Gastroesophageal sphincter (tissue), 4 donors: ENCODE results near the gene KRT15. TPM values are rescaled to one million over a fixed set of nuclear protein-coding genes. Genes with fewer than 3 reads are reported as not detected.

ENCODE experiments used
- ATAC-seq: fragments of 150-250 bp; one replicate; pipeline ENCODE4 v1.9.1; 2016; ENCODE audit warnings: mild to moderate bottlenecking, moderate library complexity
- H3K27ac ChIP-seq, 4 donors: fragments of 200-600 bp; sonication (generic) in 3 of 4; 1 replicate in 3 of 4; 2 replicates in 1 of 4; pipeline ENCODE4 v1.5.1; 2016 to 2019
- H3K27me3 ChIP-seq: fragments of 200-600 bp; sonication (generic); one replicate; pipeline ENCODE4 v1.5.1; 2019
- H3K36me3 ChIP-seq, 2 donors: fragments of 200-600 bp; sonication (generic); one replicate each; pipeline ENCODE4 v1.5.1; 2019; ENCODE audit warnings: control low read depth in 1 of 2
- H3K4me1 ChIP-seq, 3 donors: fragments of 200-600 bp; sonication (generic); 1 replicate in 2 of 3; 2 replicates in 1 of 3; pipeline ENCODE4 v1.5.1; 2016 to 2019; ENCODE audit warnings: control low read depth in 2 of 3
- H3K4me3 ChIP-seq, 2 donors: fragments of 200-600 bp; sonication (generic); one replicate each; pipeline ENCODE4 v1.5.1; 2019; ENCODE audit warnings: mild to moderate bottlenecking in 1 of 2, moderate library complexity in 1 of 2
- H3K9me3 ChIP-seq, 3 donors: fragments of 200-600 bp; sonication (generic); one replicate each; pipeline ENCODE4 v1.5.1; 2017 to 2019; ENCODE audit warnings: control low read depth in 2 of 3
- CTCF ChIP-seq, 4 experiments: fragments of 200-600 bp in 2 of 4; fragments of 450-650 bp in 2 of 4; sonication (generic) in 1 of 4; IDR thresholded peaks; one replicate each; pipeline ENCODE4 v1.5.1; 2017 to 2019; ENCODE audit warnings: antibody characterized with exemption in 4 of 4, mild to moderate bottlenecking in 2 of 4, moderate library complexity in 2 of 4
- EP300 ChIP-seq: sonication (generic); formaldehyde crosslinking; IDR thresholded peaks from one replicate; pipeline ENCODE4 v1.6.1; 2017; ENCODE audit warnings: antibody characterized with exemption, mild to moderate bottlenecking
- POLR2A ChIP-seq, 2 donors: fragments of 450-650 bp; IDR thresholded peaks; one replicate each; pipeline ENCODE4 v1.6.1; 2017; ENCODE audit warnings: antibody characterized with exemption in 2 of 2, mild to moderate bottlenecking in 2 of 2, moderate library complexity in 1 of 2
- POLR2AphosphoS5 ChIP-seq: sonication (generic); formaldehyde crosslinking; IDR thresholded peaks from one replicate; pipeline ENCODE4 v1.6.1; 2017; ENCODE audit warnings: antibody characterized with exemption
- WGBS, 2 donors: methylation state at CpG; one replicate each; pipeline ENCODE4 v1.1.5; 2018; ENCODE audit warnings: low coverage in 1 of 2; 5-methylcytosine and 5-hydroxymethylcytosine counted together
- total RNA-seq, 4 donors: library from RNA; depleted of rRNA; stranded (reverse); fragments of >200 nt; gene quantifications; one replicate each; pipeline ENCODE4 v1.1.0, GENCODE V29; 2016

The KRT15 gene
- total RNA-seq, 4 donors from 2014 or later, result 1.2 to 129 (median 4.2) TPM

- Histone ChIP-seq H3K4me1 (peaks cover 0 to 27% (median 3%) of the 10 kb centered on the region in 3 donors), H3K27ac (no peak overlapping the region), H3K9me3 (peaks cover 0 to 19% (median 0%) of the 10 kb centered on the region in 3 donors), H3K36me3 (no peaks in the 10 kb centered on the region), H3K4me3 (no peak overlapping the region), H3K27me3 (no peaks in the 10 kb centered on the region)
- WGBS, 2 donors, result 56 to 62% methylated on average over 2 to 3 of the region's 4 CpGs
- TF ChIP-seq POLR2A (IDR thresholded peaks at IDR 0.05) (no peak), CTCF (IDR thresholded peaks at IDR 0.05) (no peak), POLR2AphosphoS5 (no peak)
- no peak for ATAC-seq
These were observed 51.1 kb downstream of the KRT15 start for GRCh38 chr17:41467561-41467960.

DNA sequence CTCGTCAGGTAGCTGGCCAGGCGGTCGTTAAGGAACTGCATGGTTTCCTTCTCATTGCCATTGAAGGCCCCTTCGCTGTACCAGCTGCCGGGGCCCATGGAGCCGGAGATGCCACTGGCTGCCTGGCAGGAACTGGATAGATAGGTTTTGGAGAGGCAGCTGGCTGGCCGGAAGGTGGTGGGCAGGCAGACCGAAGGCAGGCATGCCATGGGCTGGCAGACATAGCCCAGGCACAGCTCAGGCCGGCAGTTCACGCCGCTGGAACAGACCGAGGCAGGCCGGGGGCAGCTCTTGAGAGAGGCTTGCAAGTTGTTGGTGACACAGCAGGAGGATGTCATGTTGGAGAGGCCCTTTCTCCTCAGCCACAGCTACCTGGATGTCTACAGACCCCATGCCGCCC is 51.7 kb downstream of the KRT15 start, which contains the start of gene KRT32:
KRT32 (minus strand) TSS at position 399 of the 400 bp plus-strand sequence; CDS start at position 338, 61 bp downstream.
- no peak for TF ChIP-seq CTCF (IDR thresholded peaks at IDR 0.05)
- no peak for TF ChIP-seq POLR2A (IDR thresholded peaks at IDR 0.05)
- no peak for TF ChIP-seq POLR2AphosphoS5
- no peak for TF ChIP-seq EP300
- WGBS, 2 donors, result 80% methylated on average over 1 of the region's 14 CpGs; no CpG with 5 or more reads in 1 of the 2 donors
- Histone ChIP-seq H3K27me3 (no peaks in the 10 kb centered on the region), H3K36me3 (no peaks in the 10 kb centered on the region), H3K4me3 (no peak within 1 kb of the TSS), H3K27ac (no peak within 1 kb of the TSS), H3K9me3 (peaks cover 0 to 18% (median 0%) of the 10 kb centered on the region in 3 donors), H3K4me1 (peaks cover 0 to 30% (median 3%) of the 10 kb centered on the region in 3 donors)
- no peak for ATAC-seq

- peak overlapping the region in 2 of 4 donors; percentile 23 to 40 for H3K27ac ChIP-seq
- 13 to 35% methylated on average over 1 to 3 of the region's 6 CpGs for WGBS, 2 donors
- TF ChIP-seq POLR2A (IDR thresholded peaks at IDR 0.05) (no peak), CTCF (IDR thresholded peaks at IDR 0.05) (no peak), POLR2AphosphoS5 (peak; percentile 85)
- ATAC-seq, result peak; percentile 89
- no peaks in the 10 kb centered on the region for H3K36me3 ChIP-seq
- H3K4me1 ChIP-seq, result peaks cover 0 to 30% (median 3%) of the 10 kb centered on the region in 3 donors
- no peak overlapping the region for H3K4me3 ChIP-seq
- no peaks in the 10 kb centered on the region for H3K27me3 ChIP-seq
- peaks cover 0 to 14% (median 0%) of the 10 kb centered on the region in 3 donors for H3K9me3 ChIP-seq
These were observed 54.0 kb downstream of the KRT15 start for GRCh38 chr17:41464682-41465081.

DNA sequence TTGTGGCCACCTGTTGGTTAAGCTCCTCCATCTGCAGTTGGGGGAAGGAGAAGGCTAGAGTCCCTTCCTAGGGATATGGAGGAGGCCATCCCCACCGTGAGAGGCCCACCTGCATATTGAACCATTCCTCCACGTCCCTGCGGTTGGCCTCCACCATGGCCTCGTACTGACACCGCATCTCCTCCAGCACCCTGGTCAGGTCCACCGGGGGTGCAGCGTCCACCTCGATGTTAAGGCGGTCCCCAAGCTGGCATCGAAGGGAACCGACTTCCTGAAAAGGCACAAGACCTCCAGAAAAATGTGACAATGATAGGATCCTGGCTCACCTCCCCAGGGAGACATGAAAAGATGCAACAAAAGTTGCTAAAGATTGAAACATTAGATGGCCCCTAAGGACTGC is 54.5 kb downstream of the KRT15 start:
- H3K36me3 ChIP-seq, result no peaks in the 10 kb centered on the region
- peaks cover 0 to 30% (median 3%) of the 10 kb centered on the region in 3 donors for H3K4me1 ChIP-seq
- H3K9me3 ChIP-seq, result peaks cover 0 to 14% (median 0%) of the 10 kb centered on the region in 3 donors
- no peak overlapping the region for H3K4me3 ChIP-seq
- WGBS, 2 donors, result 70% methylated on average over 3 of the region's 11 CpGs; no CpG with 5 or more reads in 1 of the 2 donors
- no peak for ATAC-seq
- peak overlapping the region in 2 of 4 donors; percentile 23 to 40 for H3K27ac ChIP-seq
- TF ChIP-seq CTCF (IDR thresholded peaks at IDR 0.05) (no peak), POLR2AphosphoS5 (no peak), EP300 (no peak), POLR2A (IDR thresholded peaks at IDR 0.05) (no peak)
- H3K27me3 ChIP-seq, result no peaks in the 10 kb centered on the region

DNA sequence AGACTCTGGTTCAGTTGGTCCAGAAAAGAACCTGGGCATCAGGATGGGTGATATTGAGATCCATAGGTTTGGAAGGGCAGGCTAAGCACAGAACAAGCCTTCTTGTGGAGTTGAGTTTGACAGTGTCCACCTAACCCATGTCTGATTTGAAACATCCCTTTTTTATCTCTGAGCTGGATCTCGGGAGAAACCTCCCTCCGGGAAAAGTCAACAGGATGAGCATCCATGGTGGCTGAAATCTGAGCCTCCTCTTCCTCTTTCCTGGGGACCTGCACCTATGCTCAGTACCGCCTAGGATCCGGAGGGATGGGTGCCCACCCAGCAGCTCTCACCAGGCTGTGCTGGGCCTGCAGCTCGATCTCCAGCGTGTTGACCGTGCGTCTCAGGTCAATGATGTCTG is 54.9 kb downstream of the KRT15 start:
- Histone ChIP-seq H3K4me1 (peaks cover 0 to 30% (median 3%) of the 10 kb centered on the region in 3 donors), H3K27ac (no peak overlapping the region), H3K9me3 (peaks cover 0 to 14% (median 0%) of the 10 kb centered on the region in 3 donors), H3K4me3 (no peak overlapping the region), H3K27me3 (no peaks in the 10 kb centered on the region), H3K36me3 (no peaks in the 10 kb centered on the region)
- ATAC-seq, result no peak
- no peak for TF ChIP-seq EP300
- no peak for TF ChIP-seq CTCF (IDR thresholded peaks at IDR 0.05)
- TF ChIP-seq POLR2AphosphoS5, result no peak
- TF ChIP-seq POLR2A (IDR thresholded peaks at IDR 0.05), result no peak
- 95% methylated on average over 5 of the region's 8 CpGs; no CpG with 5 or more reads in 1 of the 2 donors for WGBS, 2 donors
